ENCODE data around the gene CRTAC1. TPM values are rescaled to one million over a fixed set of nuclear protein-coding genes. Genes with fewer than 3 reads are reported as not detected.

Gene CRTAC1
- 1.7 TPM for polyA plus RNA-seq (2013, experiment 1 of 2)
- 1.7 TPM for polyA plus RNA-seq (2013, experiment 2 of 2)

- Histone ChIP-seq H3K79me1 (ENCODE audit: low read depth, low read length) (no peaks in the 10 kb centered on the region), H4K91ac (ENCODE audit: low read depth, low read length, poor library complexity) (no peak within 1 kb of the TSS), H2BK120ac (ENCODE audit: low read depth, low read length) (no peak within 1 kb of the TSS), H3K27me3 (ENCODE audit: control insufficient read depth in 3 of 3, insufficient read depth in 3 of 3, low read depth in 1 of 3, low read length in 3 of 3) (peaks cover 13 to 84% (median 64%) of the 10 kb centered on the region in 3 experiments), H2BK5ac (ENCODE audit: low read length) (peak within 1 kb of the TSS; percentile 60), H3K14ac (ENCODE audit: low read length) (peak within 1 kb of the TSS; percentile 58), H2AFZ (ENCODE audit: low read length) (peak within 1 kb of the TSS; percentile 93), H3K4ac (ENCODE audit: low read length) (no peak within 1 kb of the TSS), H4K8ac (ENCODE audit: low read depth, low read length) (no peak within 1 kb of the TSS), H3K4me1 (ENCODE audit: control insufficient read depth in 2 of 2, insufficient read depth in 1 of 2, low read depth in 1 of 2, low read length in 2 of 2) (peaks cover 5 to 7% of the 10 kb centered on the region in 2 donors), H3K4me2 (ENCODE audit: insufficient read depth, low read length, poor library complexity, severe bottlenecking) (peak within 1 kb of the TSS; percentile 98), H3K23ac (ENCODE audit: low read depth, low read length, poor library complexity) (no peak within 1 kb of the TSS), H3K4me3 (ENCODE audit: low read length in 2 of 2) (peak within 1 kb of the TSS; percentile 44 to 79), H3K9me3 (replicated peaks in 1 of 2; ENCODE audit: control insufficient read depth in 2 of 2, insufficient read depth in 1 of 2, low read depth in 1 of 2, low read length in 2 of 2) (peaks cover 0 to 3% of the 10 kb centered on the region in 2 donors), H2AK5ac (ENCODE audit: low read depth, low read length) (no peak within 1 kb of the TSS), H3K9ac (ENCODE audit: low read depth, low read length, poor library complexity) (peak within 1 kb of the TSS; percentile 87), H3K27ac (replicated peaks; ENCODE audit: low read length) (no peak within 1 kb of the TSS), H3K36me3 (replicated peaks in 1 of 2; ENCODE audit: control insufficient read depth in 2 of 2, insufficient read depth in 2 of 2, low read length in 2 of 2) (no peaks in the 10 kb centered on the region), H2BK15ac (ENCODE audit: low read length) (no peak within 1 kb of the TSS), H2BK12ac (ENCODE audit: low read length) (no peak within 1 kb of the TSS), H3K18ac (ENCODE audit: low read length) (peak within 1 kb of the TSS; percentile 92)
- no CpG with 5 or more reads among the region's 86 CpGs for WGBS, 2 donors (ENCODE audit: extremely low coverage in 2 of 2, insufficient read length in 2 of 2, insufficient replicate concordance in 1 of 2)
- DNase-seq (ENCODE audit: low spot score), result peak; percentile 91
Observed at GRCh38 chr10:98030093-98030821, at the start of gene CRTAC1. TSS of gene CRTAC1 (minus strand) at chr10:98030621. CDS start at chr10:98030472, 149 bp downstream.

- no peak overlapping the region for H3K4me2 ChIP-seq (ENCODE audit: insufficient read depth, low read length, poor library complexity, severe bottlenecking)
- no peaks in the 10 kb centered on the region for H3K36me3 ChIP-seq (replicated peaks in 1 of 2; ENCODE audit: control insufficient read depth in 2 of 2, insufficient read depth in 2 of 2, low read length in 2 of 2)
- no peak overlapping the region for H2AFZ ChIP-seq (ENCODE audit: low read length)
- H4K8ac ChIP-seq (ENCODE audit: low read depth, low read length), result no peak overlapping the region
- DNase-seq (ENCODE audit: low spot score), result no peak
- no peak overlapping the region for H2BK120ac ChIP-seq (ENCODE audit: low read depth, low read length)
- H3K79me1 ChIP-seq (ENCODE audit: low read depth, low read length), result no peaks in the 10 kb centered on the region
- H4K91ac ChIP-seq (ENCODE audit: low read depth, low read length, poor library complexity), result no peak overlapping the region
- no peak overlapping the region for H3K4ac ChIP-seq (ENCODE audit: low read length)
- H3K9me3 ChIP-seq (replicated peaks in 1 of 2; ENCODE audit: control insufficient read depth in 2 of 2, insufficient read depth in 1 of 2, low read depth in 1 of 2, low read length in 2 of 2), result no peaks in the 10 kb centered on the region
- H3K14ac ChIP-seq (ENCODE audit: low read length), result no peak overlapping the region
- H3K9ac ChIP-seq (ENCODE audit: low read depth, low read length, poor library complexity), result no peak overlapping the region
- H3K18ac ChIP-seq (ENCODE audit: low read length), result no peak overlapping the region
- H3K27ac ChIP-seq (replicated peaks; ENCODE audit: low read length), result no peak overlapping the region
- no peak overlapping the region for H2AK5ac ChIP-seq (ENCODE audit: low read depth, low read length)
- H2BK15ac ChIP-seq (ENCODE audit: low read length), result no peak overlapping the region
- no peaks in the 10 kb centered on the region for H3K4me1 ChIP-seq (ENCODE audit: control insufficient read depth in 2 of 2, insufficient read depth in 1 of 2, low read depth in 1 of 2, low read length in 2 of 2)
- no peak overlapping the region for H3K4me3 ChIP-seq (ENCODE audit: low read length in 2 of 2)
- no peak overlapping the region for H3K23ac ChIP-seq (ENCODE audit: low read depth, low read length, poor library complexity)
- H2BK12ac ChIP-seq (ENCODE audit: low read length), result no peak overlapping the region
- no CpG with 5 or more reads among the region's 1 CpG for WGBS, 2 donors (ENCODE audit: extremely low coverage in 2 of 2, insufficient read length in 2 of 2, insufficient replicate concordance in 1 of 2)
- H3K27me3 ChIP-seq (ENCODE audit: control insufficient read depth in 3 of 3, insufficient read depth in 3 of 3, low read depth in 1 of 3, low read length in 3 of 3), result peaks cover 0 to 25% (median 0%) of the 10 kb centered on the region in 3 experiments
- no peak overlapping the region for H2BK5ac ChIP-seq (ENCODE audit: low read length)
Observed at GRCh38 chr10:98078774-98079173, 48.4 kb upstream of the CRTAC1 start.

GRCh38 chr10:98077223-98077622 lies 46.8 kb upstream of the CRTAC1 start:
- no peak overlapping the region for H3K27ac ChIP-seq (replicated peaks; ENCODE audit: low read length)
- H3K14ac ChIP-seq (ENCODE audit: low read length), result no peak overlapping the region
- H2BK120ac ChIP-seq (ENCODE audit: low read depth, low read length), result no peak overlapping the region
- H2BK5ac ChIP-seq (ENCODE audit: low read length), result no peak overlapping the region
- H3K79me1 ChIP-seq (ENCODE audit: low read depth, low read length), result no peaks in the 10 kb centered on the region
- H2BK15ac ChIP-seq (ENCODE audit: low read length), result no peak overlapping the region
- no peak overlapping the region for H2BK12ac ChIP-seq (ENCODE audit: low read length)
- H3K9me3 ChIP-seq (replicated peaks in 1 of 2; ENCODE audit: control insufficient read depth in 2 of 2, insufficient read depth in 1 of 2, low read depth in 1 of 2, low read length in 2 of 2), result no peaks in the 10 kb centered on the region
- H3K4me3 ChIP-seq (ENCODE audit: low read length in 2 of 2), result no peak overlapping the region
- H2AFZ ChIP-seq (ENCODE audit: low read length), result no peak overlapping the region
- no peak overlapping the region for H3K9ac ChIP-seq (ENCODE audit: low read depth, low read length, poor library complexity)
- no peak overlapping the region for H3K4me2 ChIP-seq (ENCODE audit: insufficient read depth, low read length, poor library complexity, severe bottlenecking)
- no peak overlapping the region for H3K23ac ChIP-seq (ENCODE audit: low read depth, low read length, poor library complexity)
- no peak for DNase-seq (ENCODE audit: low spot score)
- WGBS, 2 donors (ENCODE audit: extremely low coverage in 2 of 2, insufficient read length in 2 of 2, insufficient replicate concordance in 1 of 2), result no CpG with 5 or more reads among the region's 1 CpG
- no peak overlapping the region for H2AK5ac ChIP-seq (ENCODE audit: low read depth, low read length)
- H3K4me1 ChIP-seq (ENCODE audit: control insufficient read depth in 2 of 2, insufficient read depth in 1 of 2, low read depth in 1 of 2, low read length in 2 of 2), result no peaks in the 10 kb centered on the region
- no peak overlapping the region for H3K18ac ChIP-seq (ENCODE audit: low read length)
- no peak overlapping the region for H3K4ac ChIP-seq (ENCODE audit: low read length)
- H4K91ac ChIP-seq (ENCODE audit: low read depth, low read length, poor library complexity), result no peak overlapping the region
- peaks cover 0 to 17% (median 0%) of the 10 kb centered on the region in 3 experiments for H3K27me3 ChIP-seq (ENCODE audit: control insufficient read depth in 3 of 3, insufficient read depth in 3 of 3, low read depth in 1 of 3, low read length in 3 of 3)
- no peaks in the 10 kb centered on the region for H3K36me3 ChIP-seq (replicated peaks in 1 of 2; ENCODE audit: control insufficient read depth in 2 of 2, insufficient read depth in 2 of 2, low read length in 2 of 2)
- no peak overlapping the region for H4K8ac ChIP-seq (ENCODE audit: low read depth, low read length)

GRCh38 chr10:98076086-98076485 lies 45.7 kb upstream of the CRTAC1 start:
- Histone ChIP-seq H2AK5ac (ENCODE audit: low read depth, low read length) (no peak overlapping the region), H2BK120ac (ENCODE audit: low read depth, low read length) (no peak overlapping the region), H3K4ac (ENCODE audit: low read length) (no peak overlapping the region), H4K91ac (ENCODE audit: low read depth, low read length, poor library complexity) (no peak overlapping the region), H3K18ac (ENCODE audit: low read length) (no peak overlapping the region), H3K4me2 (ENCODE audit: insufficient read depth, low read length, poor library complexity, severe bottlenecking) (no peak overlapping the region), H2AFZ (ENCODE audit: low read length) (no peak overlapping the region), H3K9me3 (replicated peaks in 1 of 2; ENCODE audit: control insufficient read depth in 2 of 2, insufficient read depth in 1 of 2, low read depth in 1 of 2, low read length in 2 of 2) (no peaks in the 10 kb centered on the region), H3K27me3 (ENCODE audit: control insufficient read depth in 3 of 3, insufficient read depth in 3 of 3, low read depth in 1 of 3, low read length in 3 of 3) (peaks cover 0 to 9% (median 0%) of the 10 kb centered on the region in 3 experiments), H2BK12ac (ENCODE audit: low read length) (no peak overlapping the region), H3K36me3 (replicated peaks in 1 of 2; ENCODE audit: control insufficient read depth in 2 of 2, insufficient read depth in 2 of 2, low read length in 2 of 2) (no peaks in the 10 kb centered on the region), H3K79me1 (ENCODE audit: low read depth, low read length) (no peaks in the 10 kb centered on the region), H3K14ac (ENCODE audit: low read length) (no peak overlapping the region), H4K8ac (ENCODE audit: low read depth, low read length) (no peak overlapping the region), H3K9ac (ENCODE audit: low read depth, low read length, poor library complexity) (no peak overlapping the region), H2BK5ac (ENCODE audit: low read length) (no peak overlapping the region), H3K4me1 (ENCODE audit: control insufficient read depth in 2 of 2, insufficient read depth in 1 of 2, low read depth in 1 of 2, low read length in 2 of 2) (no peaks in the 10 kb centered on the region), H2BK15ac (ENCODE audit: low read length) (no peak overlapping the region), H3K27ac (replicated peaks; ENCODE audit: low read length) (no peak overlapping the region), H3K23ac (ENCODE audit: low read depth, low read length, poor library complexity) (no peak overlapping the region), H3K4me3 (ENCODE audit: low read length in 2 of 2) (no peak overlapping the region)
- no peak for DNase-seq (ENCODE audit: low spot score)
- WGBS, 2 donors (ENCODE audit: extremely low coverage in 2 of 2, insufficient read length in 2 of 2, insufficient replicate concordance in 1 of 2), result no CpG with 5 or more reads among the region's 7 CpGs

All from neuronal stem cell (in vitro differentiated cells).